ENCODE data around the gene DHPS. TPM values are rescaled to one million over a fixed set of nuclear protein-coding genes. Genes with fewer than 3 reads are reported as not detected.

The DHPS gene
- total RNA-seq, 1 experiment from 2014 or later, result 150 TPM

GRCh38 chr19:12667731-12668302 is 13.9 kb downstream of the DHPS start:
- ChIA-PET POLR2A (ENCODE audit: unreplicated experiment) (no interaction called here), CTCF (no interaction called here)
- Histone ChIP-seq H3K36me3 (ENCODE audit: low read depth, low read length) (peaks cover 13% of the 10 kb centered on the region; the same call in 1 of the 2 replicates), H3K79me2 (ENCODE audit: low read length) (peaks cover 52% of the 10 kb centered on the region), H3F3A (ENCODE audit: low read length, unreplicated experiment) (no peaks in the 10 kb centered on the region), H3K9me2 (replicated peaks; ENCODE audit: low read length) (no peaks in the 10 kb centered on the region), H3K4me3 (ENCODE audit: low read length) (peak overlapping the region; percentile 88), H3K9ac (ENCODE audit: low read length) (0 out of 2 replicates have a peak overlapping the region, but pooled peaks have one; percentile 91), H3K27me3 (ENCODE audit: low read length) (no peaks in the 10 kb centered on the region), H3K4me1 (ENCODE audit: insufficient read depth, low read length) (peaks cover 32% of the 10 kb centered on the region), H4K20me1 (ENCODE audit: low read length) (no peaks in the 10 kb centered on the region), H3K4me2 (ENCODE audit: low read length) (peak overlapping the region; percentile 93), H3K9me3 (ENCODE audit: low read length) (no peaks in the 10 kb centered on the region), H2AFZ (ENCODE audit: low read length) (no peak overlapping the region), H3K27ac (ENCODE audit: low read length) (no peak overlapping the region)
- no TSS peak for BruUV-seq (replicated peaks)
- DNase-seq, result no peak
- TF ChIP-seq CTCF (conservative IDR thresholded peaks at IDR 0.05; ENCODE audit: low read depth, low read length), result no peak
- TF ChIP-seq EZH2 (IDR thresholded peaks at IDR 0.05; ENCODE audit: low read length, unreplicated experiment), result no peak
- no peak for TF ChIP-seq EZH2phosphoT487 (IDR thresholded peaks at IDR 0.05; ENCODE audit: borderline replicate concordance, low read length)
- no peak for ATAC-seq
- intact Hi-C loops (cut with micrococcal nuclease), result loop anchor here (2.0 kb wide), 1 partner anchor 57 kb away; the partner anchor contains the start of genes ZNF490 and ZNF791

GRCh38 chr19:12666265-12667048 is 15.2 kb downstream of the DHPS start, which contains the start of the genes MAN2B1 and WDR83:
MAN2B1 (minus strand) TSS chr19:12666742; CDS start chr19:12666701, 41 bp downstream.
WDR83 (plus strand) TSS chr19:12666807; CDS start chr19:12669791, 2,984 bp downstream.
- Histone ChIP-seq H3K27me3 (ENCODE audit: low read length) (no peaks in the 10 kb centered on the region), H3K4me2 (ENCODE audit: low read length) (peak within 1 kb of the TSS; percentile 93), H3K4me1 (ENCODE audit: insufficient read depth, low read length) (peaks cover 32% of the 10 kb centered on the region), H4K20me1 (ENCODE audit: low read length) (no peaks in the 10 kb centered on the region), H3K9me3 (ENCODE audit: low read length) (no peaks in the 10 kb centered on the region), H3K36me3 (ENCODE audit: low read depth, low read length) (peaks cover 12% of the 10 kb centered on the region; the same call in 1 of the 2 replicates), H3K27ac (ENCODE audit: low read length) (no peak within 1 kb of the TSS), H3K4me3 (ENCODE audit: low read length) (peak within 1 kb of the TSS; percentile 88), H3F3A (ENCODE audit: low read length, unreplicated experiment) (no peaks in the 10 kb centered on the region), H3K9me2 (replicated peaks; ENCODE audit: low read length) (no peaks in the 10 kb centered on the region), H3K79me2 (ENCODE audit: low read length) (peaks cover 52% of the 10 kb centered on the region), H3K9ac (ENCODE audit: low read length) (peak within 1 kb of the TSS; percentile 80), H2AFZ (ENCODE audit: low read length) (peak within 1 kb of the TSS; percentile 90)
- TF ChIP-seq EZH2 (IDR thresholded peaks at IDR 0.05; ENCODE audit: low read length, unreplicated experiment) (no peak), CTCF (conservative IDR thresholded peaks at IDR 0.05; ENCODE audit: low read depth, low read length) (no peak), EZH2phosphoT487 (IDR thresholded peaks at IDR 0.05; ENCODE audit: borderline replicate concordance, low read length) (no peak)
- ChIA-PET POLR2A (ENCODE audit: unreplicated experiment) (interaction anchor here (0.6 kb wide), 1 partner anchor 383 kb away, joined by 4 read pairs; no protein-coding TSS in a partner anchor), CTCF (no interaction called here)
- DNase-seq, result peak; percentile 85
- ATAC-seq, result peak; percentile 80
- no TSS peak for BruUV-seq (replicated peaks)
- intact Hi-C loops (cut with micrococcal nuclease), result loop anchor here (2.0 kb wide), 1 partner anchor 56 kb away; the partner anchor contains the start of genes ZNF490 and ZNF791
